Esophagus muscularis mucosa (tissue), 4 donors: ENCODE results near the gene JPH3. TPM values are rescaled to one million over a fixed set of nuclear protein-coding genes. Genes with fewer than 3 reads are reported as not detected.

Experiments used
- DNase-seq: peaks from one replicate; pipeline ENCODE4 v3.0.0-alpha.2; 2017; ENCODE audit errors: extremely low spot score
- H3K27ac ChIP-seq, 4 donors: fragments of 200-600 bp; sonication (generic); replicated peaks in 1 of 4; 1 replicate in 3 of 4; 2 replicates in 1 of 4; pipeline ENCODE4 v1.5.1; 2016 to 2019; ENCODE audit warnings: mild to moderate bottlenecking in 1 of 4
- H3K27me3 ChIP-seq, 4 donors: fragments of 200-600 bp; sonication (generic); one replicate each; pipeline versions ENCODE4 v1.5.1 to v1.6.0; 2016 to 2019
- H3K36me3 ChIP-seq, 4 donors: fragments of 200-600 bp; sonication (generic); one replicate each; pipeline ENCODE4 v1.5.1; 2016 to 2019
- H3K4me1 ChIP-seq, 4 donors: fragments of 200-600 bp; sonication (generic); one replicate each; pipeline ENCODE4 v1.5.1; 2016 to 2019
- H3K4me3 ChIP-seq, 4 donors: fragments of 200-600 bp; sonication (generic); 1 replicate in 2 of 4; 2 replicates in 2 of 4; pipeline ENCODE4 v1.5.1; 2016 to 2019; ENCODE audit warnings: mild to moderate bottlenecking in 4 of 4, moderate library complexity in 1 of 4
- H3K9me3 ChIP-seq, 4 donors: fragments of 200-600 bp; sonication (generic); 1 replicate in 3 of 4; 2 replicates in 1 of 4; pipeline ENCODE4 v1.5.1; 2016 to 2019
- CTCF ChIP-seq, 3 experiments: fragments of 200-600 bp in 2 of 3; fragments of 450-650 bp in 1 of 3; sonication (generic) in 2 of 3; IDR thresholded peaks; one replicate each; pipeline ENCODE4 v1.5.1; 2017 to 2019; ENCODE audit warnings: antibody characterized with exemption in 3 of 3, mild to moderate bottlenecking in 2 of 3, moderate library complexity in 1 of 3
- EP300 ChIP-seq: sonication (generic); formaldehyde crosslinking; IDR thresholded peaks from one replicate; pipeline ENCODE4 v1.6.1; 2017; ENCODE audit warnings: antibody characterized with exemption
- POLR2A ChIP-seq: fragments of 450-650 bp; IDR thresholded peaks from one replicate; pipeline ENCODE4 v1.6.1; 2017; ENCODE audit warnings: antibody characterized with exemption, moderate library complexity, mild to moderate bottlenecking, low read depth
- POLR2AphosphoS5 ChIP-seq, 2 donors: sonication (generic); formaldehyde crosslinking; IDR thresholded peaks; one replicate each; pipeline ENCODE4 v1.6.1; 2017; ENCODE audit warnings: antibody characterized with exemption in 2 of 2
- WGBS: methylation state at CpG from one replicate; pipeline ENCODE4 v1.1.5; 2018; 5-methylcytosine and 5-hydroxymethylcytosine counted together
- intact Hi-C: fragments of 100-400 bp; cut with DNase I; formaldehyde crosslinking; loops from one replicate; pipeline ENCODE4 v1.15.1; 2023
- total RNA-seq, 4 donors: library from RNA; depleted of rRNA; stranded (reverse); fragments of >200 nt; gene quantifications; one replicate each; pipeline versions ENCODE4 v1.1.0 to v1.2.1, GENCODE V29; 2016

JPH3 gene
- total RNA-seq, 4 donors from 2014 or later, result 0.42 to 2.2 (median 0.54) TPM

DNA sequence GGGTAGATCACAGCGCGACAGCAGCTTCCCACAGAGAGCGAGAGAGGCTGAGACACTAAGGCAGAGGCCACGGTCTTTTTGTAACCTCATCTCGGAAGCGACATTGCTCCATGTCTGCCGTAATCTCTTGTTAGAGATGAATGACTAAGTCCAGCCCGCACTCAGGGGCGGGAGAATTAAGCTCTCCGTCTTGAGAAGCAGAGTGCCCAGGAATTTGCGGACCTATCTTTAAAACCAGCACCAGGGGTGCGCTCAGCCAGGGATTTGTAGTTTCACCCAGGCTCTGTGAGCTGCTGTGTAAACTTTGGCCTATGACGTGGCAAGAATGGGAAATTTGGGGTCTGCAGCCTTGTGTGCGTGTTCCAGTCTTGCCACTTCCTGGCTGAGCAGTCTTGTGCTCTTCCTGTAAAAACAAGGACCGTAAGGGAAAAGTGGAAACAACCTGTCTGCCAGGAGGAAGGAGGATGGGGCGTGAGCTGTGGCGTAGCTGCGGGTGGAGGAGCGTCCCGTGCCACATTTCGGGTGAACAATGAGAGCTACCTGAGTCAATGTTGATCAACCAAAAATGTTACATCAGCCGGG lies 16.0 kb upstream of the JPH3 start:
- TF ChIP-seq POLR2AphosphoS5 (IDR thresholded peaks at IDR 0.05), result no peak
- no peak for TF ChIP-seq EP300
- no peak for TF ChIP-seq CTCF (IDR thresholded peaks at IDR 0.05)
- no peak for TF ChIP-seq POLR2A
- H3K36me3 ChIP-seq, result no peaks in the 10 kb centered on the region
- 71% methylated on average over 20 of the region's 22 CpGs for WGBS
- DNase-seq, result no peak
- H3K4me1 ChIP-seq, result peaks cover 13 to 36% (median 32%) of the 10 kb centered on the region in 4 donors
- intact Hi-C loops, result no loop called here
- H3K27ac ChIP-seq, result no peak overlapping the region
- H3K9me3 ChIP-seq, result no peaks in the 10 kb centered on the region
- H3K27me3 ChIP-seq, result peaks cover 0 to 58% (median 0%) of the 10 kb centered on the region in 4 donors
- no peak overlapping the region for H3K4me3 ChIP-seq

GRCh38 chr16:87587636-87588035 lies 14.7 kb upstream of the JPH3 start:
- no peak overlapping the region for H3K27ac ChIP-seq
- intact Hi-C loops, result loop anchor here (2.0 kb wide), 1 partner anchor 183 kb away; no protein-coding TSS in a partner anchor
- WGBS, result 92% methylated on average over 9 of the region's 9 CpGs
- H3K9me3 ChIP-seq, result no peaks in the 10 kb centered on the region
- peaks cover 9 to 23% (median 19%) of the 10 kb centered on the region in 4 donors for H3K4me1 ChIP-seq
- H3K27me3 ChIP-seq, result peaks cover 0 to 65% (median 0%) of the 10 kb centered on the region in 4 donors
- no peak for DNase-seq
- H3K4me3 ChIP-seq, result no peak overlapping the region
- H3K36me3 ChIP-seq, result no peaks in the 10 kb centered on the region
- TF ChIP-seq CTCF (IDR thresholded peaks at IDR 0.05) (no peak), EP300 (no peak), POLR2A (no peak), POLR2AphosphoS5 (IDR thresholded peaks at IDR 0.05) (no peak)

DNA sequence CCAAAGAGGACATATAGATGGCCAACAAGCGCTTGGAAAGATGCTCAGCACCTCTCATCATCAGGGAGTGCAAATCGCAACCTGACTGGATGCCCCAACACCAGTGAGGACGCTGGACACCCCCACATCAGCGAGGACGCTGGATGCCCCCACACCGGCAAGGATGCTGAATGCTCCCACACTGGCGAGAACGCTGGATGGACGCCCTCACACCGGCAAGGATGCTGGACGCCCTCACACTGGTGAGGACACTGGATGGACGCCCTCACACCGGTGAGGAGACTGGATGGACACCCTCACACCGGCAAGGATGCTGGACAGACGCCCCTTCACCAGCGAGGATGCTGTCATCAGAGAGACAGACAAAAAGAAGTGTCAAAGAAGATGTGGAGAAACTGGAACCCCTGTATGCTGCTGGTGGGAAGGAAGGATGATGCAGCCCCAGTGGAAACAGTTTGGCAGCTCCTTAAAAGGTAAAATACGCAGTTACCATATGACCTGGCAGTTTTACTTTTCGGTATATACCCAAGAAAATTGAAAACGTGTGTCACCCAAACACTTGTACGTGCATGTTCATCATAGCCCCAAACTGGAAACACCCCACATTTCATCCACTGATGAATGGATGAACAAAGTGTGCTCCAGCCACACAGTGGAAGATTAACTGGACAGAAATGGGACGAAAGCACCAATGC lies 10.1 kb upstream of the JPH3 start:
- no peak for DNase-seq
- intact Hi-C loops, result loop anchor here (2.0 kb wide), 1 partner anchor 45 kb away; no protein-coding TSS in a partner anchor
- Histone ChIP-seq H3K4me1 (peaks cover 5 to 9% (median 6%) of the 10 kb centered on the region in 4 donors), H3K36me3 (no peaks in the 10 kb centered on the region), H3K4me3 (no peak overlapping the region), H3K27ac (no peak overlapping the region), H3K27me3 (peaks cover 0 to 68% (median 0%) of the 10 kb centered on the region in 4 donors), H3K9me3 (no peaks in the 10 kb centered on the region)
- WGBS, result 72% methylated on average over 10 of the region's 21 CpGs
- TF ChIP-seq POLR2A (no peak), CTCF (IDR thresholded peaks at IDR 0.05) (no peak), POLR2AphosphoS5 (IDR thresholded peaks at IDR 0.05) (no peak), EP300 (no peak)

DNA sequence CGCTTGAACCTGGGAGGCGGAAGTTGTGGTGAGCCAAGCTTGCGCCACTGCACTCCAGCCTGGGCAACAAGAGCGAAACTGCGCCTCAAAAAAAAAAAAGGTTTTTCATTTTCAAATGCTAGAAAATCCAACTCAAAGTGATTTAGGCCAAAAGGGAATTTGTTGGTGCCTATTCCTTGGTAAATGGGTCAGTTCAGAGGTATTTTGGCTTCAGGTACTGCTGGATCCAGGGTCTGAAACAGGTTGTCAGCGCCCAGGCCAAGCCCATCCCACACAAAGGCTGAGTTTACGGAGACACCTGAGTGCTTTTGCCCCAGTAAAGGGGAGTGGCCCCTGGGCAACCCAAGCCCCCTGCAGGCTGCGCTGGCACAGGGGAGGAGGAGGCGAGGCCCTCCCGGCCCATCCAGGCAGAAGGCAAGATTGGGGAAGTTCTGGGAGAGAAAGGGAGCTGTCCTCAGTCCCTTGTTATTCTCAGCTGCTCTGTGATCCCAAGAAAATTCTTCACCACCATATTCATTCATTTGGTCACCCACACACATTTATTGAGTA lies 8.5 kb upstream of the JPH3 start:
- intact Hi-C loops, result loop anchor here (2.0 kb wide), 1 partner anchor 43 kb away; no protein-coding TSS in a partner anchor

DNA sequence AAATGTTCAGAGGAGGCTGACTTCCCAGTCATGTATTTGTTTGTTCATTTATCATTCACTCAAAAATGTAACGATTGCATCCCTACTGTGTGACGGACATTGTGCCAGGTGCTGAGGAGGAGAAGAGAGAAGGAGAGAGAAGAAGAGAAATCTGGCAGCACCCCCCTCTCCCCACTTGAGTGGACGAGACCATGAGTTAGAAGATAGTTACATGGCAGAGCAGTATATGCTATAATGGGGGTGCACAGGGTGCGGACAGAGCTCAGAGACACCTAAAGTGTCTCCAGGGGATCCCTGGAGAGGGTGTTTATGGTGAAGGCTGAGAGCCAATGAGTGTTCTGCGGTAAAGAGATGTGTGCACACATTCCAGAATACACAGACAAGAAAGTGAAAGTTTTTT lies 6.6 kb upstream of the JPH3 start:
- no peaks in the 10 kb centered on the region for H3K36me3 ChIP-seq
- peaks cover 0 to 79% (median 8%) of the 10 kb centered on the region in 4 donors for H3K27me3 ChIP-seq
- intact Hi-C loops, result no loop called here
- peaks cover 0 to 7% (median 3%) of the 10 kb centered on the region in 4 donors for H3K9me3 ChIP-seq
- no peak for DNase-seq
- 77% methylated on average over 5 of the region's 5 CpGs for WGBS
- H3K27ac ChIP-seq, result no peak overlapping the region
- TF ChIP-seq CTCF (IDR thresholded peaks at IDR 0.05) (no peak), EP300 (no peak), POLR2AphosphoS5 (IDR thresholded peaks at IDR 0.05) (no peak), POLR2A (no peak)
- H3K4me1 ChIP-seq, result no peaks in the 10 kb centered on the region
- no peak overlapping the region for H3K4me3 ChIP-seq

More for the DNA sequence above, 8.5 kb upstream of the JPH3 start:
- Histone ChIP-seq H3K4me1 (peaks cover 3 to 5% (median 4%) of the 10 kb centered on the region in 4 donors), H3K27ac (no peak overlapping the region), H3K27me3 (peaks cover 0 to 70% (median 0%) of the 10 kb centered on the region in 4 donors), H3K9me3 (peaks cover 0 to 5% (median 0%) of the 10 kb centered on the region in 4 donors), H3K4me3 (no peak overlapping the region), H3K36me3 (no peaks in the 10 kb centered on the region)
- TF ChIP-seq POLR2A, result no peak
- WGBS, result 93% methylated on average over 7 of the region's 10 CpGs
- DNase-seq, result no peak
